Activated T-cell treated with anti-CD3 and anti-CD28 coated beads, Interleukin-2, amount 50 U/mL, for 72 hours (primary cell): ENCODE results near the gene PDE3B. TPM values are rescaled to one million over a fixed set of nuclear protein-coding genes. Genes with fewer than 3 reads are reported as not detected.
"Not testable (repeated sequence)": the region's sequence is repeated elsewhere in the genome, so short reads cannot be mapped to it uniquely, and the experiment has no call there.

Experiments used
- ATAC-seq, 2 donors: fragments of 150-1000 bp; cut with Tn5 transposase; replicated peaks in 1 of 2; 2 replicates each; pipeline ENCODE4 v1.10.0; 2021; ENCODE audit warnings: moderate library complexity in 2 of 2, mild to moderate bottlenecking in 1 of 2
- DNase-seq, 2 donors: peaks; one replicate each; pipeline ENCODE4 v3.0.0; 2021 to 2022; ENCODE audit warnings: mixed read lengths in 1 of 2
- H3K27ac Mint-ChIP-seq: one replicate; pipeline ENCODE4 v1.8.0; 2022; ENCODE audit warnings: mild to moderate bottlenecking, moderate library complexity, mixed read lengths
- H3K27me3 Mint-ChIP-seq: one replicate; pipeline ENCODE4 v1.8.0; 2022; ENCODE audit warnings: low read depth, mixed read lengths
- H3K36me3 Mint-ChIP-seq, 2 donors: one replicate each; pipeline ENCODE4 v1.8.0; 2022; ENCODE audit warnings: mixed read lengths in 2 of 2, mild to moderate bottlenecking in 1 of 2; ENCODE audit not compliant: insufficient read depth in 2 of 2
- H3K4me1 Mint-ChIP-seq: one replicate; pipeline ENCODE4 v1.8.0; 2022; ENCODE audit warnings: low read depth, mixed read lengths
- H3K4me3 Mint-ChIP-seq, 2 donors: one replicate each; pipeline ENCODE4 v1.8.0; 2022; ENCODE audit warnings: mild to moderate bottlenecking in 2 of 2, mixed read lengths in 2 of 2, moderate library complexity in 2 of 2
- H3K9me3 Mint-ChIP-seq, 2 donors: one replicate each; pipeline ENCODE4 v1.8.0; 2022; ENCODE audit warnings: mixed read lengths in 2 of 2
- total RNA-seq, 2 donors: library from RNA; stranded (reverse); gene quantifications; one replicate each; pipeline ENCODE4 v1.2.3, GENCODE V29; 2022

PDE3B gene
- total RNA-seq, 2 donors from 2014 or later, result 79.2 to 92.1 TPM

DNA sequence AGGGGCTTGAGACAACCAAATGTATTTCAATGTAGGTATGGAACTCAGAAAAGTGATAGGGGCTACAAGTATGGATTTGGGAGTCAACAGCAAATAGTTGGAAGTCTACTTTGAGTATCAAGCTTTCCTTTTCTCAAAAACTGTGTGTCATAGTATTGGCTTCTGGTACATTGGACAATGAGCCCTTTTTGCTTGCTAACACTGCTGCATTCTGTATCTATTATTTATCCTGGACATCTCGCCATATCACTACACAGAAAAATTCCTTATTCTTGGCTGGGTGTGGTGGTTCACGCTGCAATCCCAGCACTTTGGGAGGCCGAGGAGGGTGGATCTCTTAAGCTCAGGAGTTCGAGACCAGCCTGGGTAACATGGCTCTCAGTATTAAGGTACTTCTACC, 230.0 kb downstream of the PDE3B start:
- Mint-ChIP-seq H3K4me3 (no peak overlapping the region), H3K27ac (peak overlapping the region; percentile 33), H3K4me1 (peaks cover 11% of the 10 kb centered on the region), H3K36me3 (peaks cover 18 to 26% of the 10 kb centered on the region in 2 donors), H3K9me3 (peaks cover 0 to 2% of the 10 kb centered on the region in 2 donors), H3K27me3 (no peaks in the 10 kb centered on the region)
- DNase-seq (no peak), ATAC-seq (no peak)

DNA sequence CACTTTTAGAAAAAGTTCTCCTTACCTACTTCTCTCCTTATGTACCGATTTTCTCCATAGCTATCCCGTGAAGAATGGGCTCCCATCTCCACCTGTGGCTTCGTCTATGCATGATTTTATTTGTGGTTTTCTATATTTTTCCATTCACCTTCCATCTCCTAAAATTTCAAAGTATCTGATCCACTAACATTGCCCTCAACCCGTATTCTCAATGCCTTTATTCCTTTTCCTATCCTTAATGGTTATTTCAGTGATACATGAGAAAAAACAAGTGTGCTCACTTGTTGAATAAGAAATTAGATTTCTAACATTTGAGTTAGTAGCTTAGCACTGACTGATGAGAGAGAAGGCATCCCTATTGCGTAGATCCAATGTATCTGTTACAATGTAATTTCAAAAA, 231.6 kb downstream of the PDE3B start:
- Mint-ChIP-seq H3K4me1 (peaks cover 11% of the 10 kb centered on the region), H3K36me3 (peaks cover 18 to 26% of the 10 kb centered on the region in 2 donors), H3K4me3 (no peak overlapping the region), H3K27ac (no peak overlapping the region), H3K27me3 (no peaks in the 10 kb centered on the region), H3K9me3 (peaks cover 0 to 2% of the 10 kb centered on the region in 2 donors)
- ATAC-seq (no peak), DNase-seq (no peak)

DNA sequence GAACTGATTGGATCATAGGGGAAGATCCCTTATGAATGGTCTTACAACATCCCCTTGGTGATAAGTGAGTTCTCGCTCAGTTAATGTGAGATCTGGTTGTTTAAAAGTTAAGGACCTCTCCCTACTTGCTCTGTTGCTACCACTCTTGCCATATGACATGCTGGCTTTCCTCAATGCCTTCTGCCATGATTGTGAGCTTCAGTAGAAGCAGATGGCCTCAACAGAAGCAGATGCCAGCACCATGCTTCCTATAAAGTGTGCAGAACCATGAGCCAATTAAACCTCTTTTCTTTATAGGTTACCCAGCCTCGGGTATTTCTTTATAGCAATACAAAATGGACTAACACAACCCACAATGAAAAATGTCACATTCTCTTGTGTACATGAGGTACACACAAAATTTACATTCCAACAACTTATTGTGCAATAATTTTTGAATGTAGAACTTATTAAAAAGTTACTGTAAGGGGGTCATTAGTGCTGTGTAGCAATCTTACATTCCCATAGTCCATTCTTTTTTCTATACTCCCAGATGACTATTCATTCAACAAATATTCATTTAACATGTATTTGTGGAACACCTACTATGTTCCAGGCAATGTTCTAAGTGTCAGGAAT, 238.1 kb downstream of the PDE3B start:
- peaks cover 17 to 40% of the 10 kb centered on the region in 2 donors for H3K36me3 Mint-ChIP-seq
- peak overlapping the region; percentile 47 for H3K27ac Mint-ChIP-seq
- no peaks in the 10 kb centered on the region for H3K27me3 Mint-ChIP-seq
- no peak for ATAC-seq
- peaks cover 4 to 5% of the 10 kb centered on the region in 2 donors for H3K9me3 Mint-ChIP-seq
- peaks cover 13% of the 10 kb centered on the region for H3K4me1 Mint-ChIP-seq
- H3K4me3 Mint-ChIP-seq, result no peak overlapping the region
- DNase-seq, result no peak

DNA sequence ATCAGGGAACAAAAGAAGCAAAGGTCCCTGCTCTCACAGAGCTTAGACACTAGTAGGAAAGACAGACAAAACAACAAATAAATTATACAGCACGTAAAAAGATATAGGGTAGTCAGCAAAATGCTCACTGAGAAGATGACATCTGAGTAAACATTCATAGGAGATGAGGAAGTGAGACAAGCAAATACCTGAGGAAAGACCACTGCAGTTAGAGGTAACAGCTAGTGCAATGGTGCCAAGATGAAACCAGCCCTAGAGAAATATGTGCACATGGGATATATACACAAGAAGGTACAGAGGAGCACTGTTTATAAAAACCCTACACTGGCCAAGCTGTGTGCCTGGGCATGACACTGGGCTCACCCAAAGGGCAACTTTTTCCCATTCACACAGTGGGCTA, 238.6 kb downstream of the PDE3B start:
- Mint-ChIP-seq H3K4me3 (no peak overlapping the region), H3K27me3 (no peaks in the 10 kb centered on the region), H3K9me3 (peaks cover 4 to 5% of the 10 kb centered on the region in 2 donors), H3K27ac (peak overlapping the region; percentile 47), H3K36me3 (peaks cover 17 to 38% of the 10 kb centered on the region in 2 donors), H3K4me1 (peaks cover 18% of the 10 kb centered on the region)
- DNase-seq, result no peak
- ATAC-seq, result no peak

DNA sequence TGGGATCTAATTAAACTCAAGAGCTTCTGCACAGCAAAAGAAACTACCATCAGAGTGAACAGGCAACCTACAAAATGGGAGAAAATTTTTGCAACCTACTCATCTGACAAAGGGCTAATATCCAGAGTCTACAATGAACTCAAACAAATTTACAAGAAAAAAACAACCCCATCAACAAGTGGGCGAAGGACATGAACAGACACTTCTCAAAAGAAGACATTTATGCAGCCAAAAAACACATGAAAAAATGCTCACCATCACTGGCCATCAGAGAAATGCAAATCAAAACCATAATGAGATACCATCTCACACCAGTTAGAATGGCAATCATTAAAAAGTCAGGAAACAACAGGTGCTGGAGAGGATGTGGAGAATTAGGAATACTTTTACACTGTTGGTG, 240.1 kb downstream of the PDE3B start:
- ATAC-seq, DNase-seq, H3K27me3 Mint-ChIP-seq, H3K27ac Mint-ChIP-seq, H3K4me3 Mint-ChIP-seq, H3K9me3 Mint-ChIP-seq: not testable (repeated sequence)
- peaks cover 16 to 33% of the 10 kb centered on the region in 2 donors for H3K36me3 Mint-ChIP-seq
- peaks cover 33% of the 10 kb centered on the region for H3K4me1 Mint-ChIP-seq

DNA sequence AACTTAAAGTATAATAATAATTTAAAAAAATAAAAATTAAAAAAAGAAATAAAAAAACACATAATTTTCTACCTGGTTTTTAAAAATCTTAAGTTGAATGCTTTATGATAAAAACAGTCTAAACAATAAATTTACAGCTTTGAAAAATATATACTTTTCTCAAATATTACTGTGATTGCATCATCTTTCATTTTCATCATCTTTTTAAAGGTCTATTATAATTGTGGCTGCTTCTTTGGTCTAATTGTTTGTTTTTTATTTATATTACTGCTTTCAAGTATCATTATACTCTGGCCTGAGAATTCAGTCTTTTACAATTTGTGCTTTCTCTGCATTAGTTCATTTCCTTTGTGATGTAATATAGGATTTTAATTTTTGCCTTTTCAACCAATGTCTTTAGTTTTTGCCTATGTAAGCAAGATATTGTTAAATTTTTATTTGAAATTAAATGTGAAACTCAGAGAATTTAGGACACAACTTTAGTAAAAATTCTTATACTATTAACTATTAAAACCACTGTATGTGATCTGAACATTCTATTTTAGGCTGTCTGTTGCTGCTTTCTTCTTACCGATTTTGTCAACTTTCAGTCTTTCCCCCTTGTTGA, 241.2 kb downstream of the PDE3B start:
- peak overlapping the region; percentile 55 for H3K27ac Mint-ChIP-seq
- no peak for DNase-seq
- H3K27me3 Mint-ChIP-seq, result no peaks in the 10 kb centered on the region
- no peak for ATAC-seq
- peaks cover 4 to 5% of the 10 kb centered on the region in 2 donors for H3K9me3 Mint-ChIP-seq
- H3K36me3 Mint-ChIP-seq, result peaks cover 16 to 36% of the 10 kb centered on the region in 2 donors
- no peak overlapping the region for H3K4me3 Mint-ChIP-seq
- H3K4me1 Mint-ChIP-seq, result peaks cover 41% of the 10 kb centered on the region

DNA sequence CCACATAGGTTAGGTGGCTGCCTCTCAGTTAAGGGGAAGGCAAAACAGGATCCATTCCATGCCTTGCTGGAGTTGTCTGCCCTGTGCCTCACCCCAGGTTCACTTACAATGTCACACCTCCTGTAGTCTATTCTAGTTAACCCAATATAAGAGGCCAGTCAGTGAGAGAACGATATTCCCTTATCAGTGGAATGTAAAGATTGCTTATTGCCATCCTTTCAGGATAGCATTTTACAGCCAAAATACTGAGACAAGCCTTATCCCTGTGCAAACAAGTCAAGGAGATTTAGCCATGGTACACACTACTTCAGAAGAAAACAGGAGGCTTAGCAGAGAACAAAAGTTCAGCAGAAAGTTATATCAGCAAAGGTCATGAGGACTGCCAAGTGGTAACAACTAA, 242.9 kb downstream of the PDE3B start:
- Mint-ChIP-seq H3K27ac (no peak overlapping the region), H3K27me3 (no peaks in the 10 kb centered on the region), H3K9me3 (peaks cover 3 to 5% of the 10 kb centered on the region in 2 donors), H3K4me1 (peaks cover 55% of the 10 kb centered on the region), H3K4me3 (peak overlapping the region in 1 of 2 donors; percentile 16), H3K36me3 (peaks cover 13 to 33% of the 10 kb centered on the region in 2 donors)
- DNase-seq (no peak), ATAC-seq (no peak)

DNA sequence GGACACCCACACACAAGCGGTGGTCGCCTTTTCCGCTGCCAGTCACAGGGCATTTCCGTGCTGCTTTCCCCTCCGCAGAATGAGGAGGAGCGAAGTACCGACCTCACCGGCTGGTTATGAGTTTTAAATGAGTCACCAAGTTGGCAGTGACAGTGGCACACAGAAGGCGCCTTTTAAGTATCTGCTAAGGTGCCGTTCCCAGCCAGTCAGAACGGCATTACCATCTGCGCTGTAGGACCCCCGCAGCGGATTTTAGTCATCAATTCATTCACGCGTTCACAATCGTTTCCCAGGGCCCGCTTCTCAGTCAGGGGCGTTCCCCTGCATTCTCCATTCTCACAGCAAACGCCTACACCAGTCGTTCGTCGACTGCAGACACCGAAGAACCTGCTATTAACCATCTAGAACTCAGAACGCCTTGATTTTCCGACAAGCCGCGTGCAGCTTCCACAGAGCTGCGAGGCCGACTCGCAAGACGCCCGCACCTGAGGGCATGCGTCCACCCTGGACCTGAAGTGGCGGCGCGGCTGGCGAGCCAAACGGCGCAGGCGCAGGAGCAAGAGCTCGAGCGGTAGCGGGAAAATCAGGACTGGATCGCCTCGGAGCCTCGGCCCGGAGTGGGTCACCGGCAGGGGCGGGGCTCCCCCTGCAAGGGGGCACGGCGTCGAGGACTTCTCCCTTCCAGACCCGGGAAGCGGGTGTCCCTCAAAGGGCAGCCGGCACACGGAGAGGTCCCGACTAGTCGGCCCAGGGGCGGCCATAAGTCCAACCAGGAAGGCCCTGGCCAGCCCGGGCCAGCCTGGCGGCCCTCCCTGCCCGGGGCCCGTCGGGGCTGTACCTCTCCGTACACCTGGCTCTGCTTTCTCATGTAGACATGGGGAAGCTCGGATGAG, 247.8 kb downstream of the PDE3B start:
- ATAC-seq (peak; percentile 78 to 81), DNase-seq (peak; percentile 89 to 94)
- Mint-ChIP-seq H3K27me3 (no peaks in the 10 kb centered on the region), H3K36me3 (peaks cover 6 to 20% of the 10 kb centered on the region in 2 donors), H3K4me3 (peak overlapping the region; percentile 90 to 97), H3K27ac (peak overlapping the region; percentile 93), H3K9me3 (peaks cover 0 to 4% of the 10 kb centered on the region in 2 donors), H3K4me1 (peaks cover 74% of the 10 kb centered on the region)

DNA sequence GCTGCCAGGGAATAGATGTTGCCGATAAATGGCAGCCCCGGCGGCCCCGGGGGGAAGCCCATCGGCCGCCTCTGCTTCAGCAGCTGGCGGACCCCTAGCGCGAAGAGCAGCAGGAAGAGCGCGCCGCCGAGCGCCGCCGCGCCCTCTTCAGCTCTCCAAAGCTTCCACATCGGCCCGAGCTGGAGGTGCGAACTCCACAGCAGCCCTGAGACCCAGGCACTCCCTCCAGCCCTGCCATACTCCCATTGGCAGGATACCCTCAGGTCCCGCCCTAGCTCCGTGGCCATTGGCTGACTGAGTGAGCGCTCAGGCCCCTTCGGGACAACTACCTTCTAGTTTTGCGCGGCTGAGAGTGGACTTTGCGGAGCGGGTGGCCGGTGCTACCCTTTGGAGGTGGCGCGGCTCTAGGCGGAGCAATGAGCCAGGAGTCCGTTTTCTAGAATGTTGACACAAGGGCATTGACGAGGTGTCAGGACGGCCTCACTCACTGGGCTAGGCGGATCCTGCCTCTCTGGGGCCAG, 248.5 kb downstream of the PDE3B start, which contains the start of gene CYP2R1:
TSS of gene CYP2R1 (minus strand) at position 196 of the 521 bp plus-strand sequence. CDS start at position 170, 26 bp downstream.
- Mint-ChIP-seq H3K27ac (peak within 1 kb of the TSS; percentile 93), H3K36me3 (peaks cover 6 to 20% of the 10 kb centered on the region in 2 donors), H3K9me3 (peaks cover 0 to 4% of the 10 kb centered on the region in 2 donors), H3K27me3 (no peaks in the 10 kb centered on the region), H3K4me1 (peaks cover 67% of the 10 kb centered on the region), H3K4me3 (peak within 1 kb of the TSS; percentile 90 to 97)
- DNase-seq (peak; percentile 94 to 95), ATAC-seq (peak; percentile 81 to 84)

DNA sequence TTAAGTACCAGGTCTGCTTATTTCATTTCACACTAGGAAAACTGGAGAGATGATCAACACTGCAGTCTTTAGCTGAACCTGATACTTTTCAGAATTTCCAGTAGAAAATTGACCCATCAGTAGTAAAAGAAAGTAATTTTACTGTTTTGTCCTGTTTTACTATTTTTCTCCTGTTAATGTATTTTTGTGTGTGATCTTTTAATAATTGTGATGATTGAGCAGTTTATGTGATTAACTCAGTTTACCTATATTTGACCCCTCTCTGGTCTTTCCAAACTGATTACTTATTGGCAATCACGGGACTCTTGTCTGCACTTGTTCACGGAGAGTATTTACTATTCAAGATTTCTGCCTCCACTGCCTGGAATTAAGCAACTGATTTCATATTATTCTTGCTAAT, 249.0 kb downstream of the PDE3B start:
- ATAC-seq, result no peak
- Mint-ChIP-seq H3K4me1 (peaks cover 62% of the 10 kb centered on the region), H3K27me3 (no peaks in the 10 kb centered on the region), H3K4me3 (peak overlapping the region; percentile 90 to 97), H3K27ac (peak overlapping the region; percentile 44), H3K36me3 (peaks cover 6 to 20% of the 10 kb centered on the region in 2 donors), H3K9me3 (peaks cover 0 to 4% of the 10 kb centered on the region in 2 donors)
- no peak for DNase-seq

DNA sequence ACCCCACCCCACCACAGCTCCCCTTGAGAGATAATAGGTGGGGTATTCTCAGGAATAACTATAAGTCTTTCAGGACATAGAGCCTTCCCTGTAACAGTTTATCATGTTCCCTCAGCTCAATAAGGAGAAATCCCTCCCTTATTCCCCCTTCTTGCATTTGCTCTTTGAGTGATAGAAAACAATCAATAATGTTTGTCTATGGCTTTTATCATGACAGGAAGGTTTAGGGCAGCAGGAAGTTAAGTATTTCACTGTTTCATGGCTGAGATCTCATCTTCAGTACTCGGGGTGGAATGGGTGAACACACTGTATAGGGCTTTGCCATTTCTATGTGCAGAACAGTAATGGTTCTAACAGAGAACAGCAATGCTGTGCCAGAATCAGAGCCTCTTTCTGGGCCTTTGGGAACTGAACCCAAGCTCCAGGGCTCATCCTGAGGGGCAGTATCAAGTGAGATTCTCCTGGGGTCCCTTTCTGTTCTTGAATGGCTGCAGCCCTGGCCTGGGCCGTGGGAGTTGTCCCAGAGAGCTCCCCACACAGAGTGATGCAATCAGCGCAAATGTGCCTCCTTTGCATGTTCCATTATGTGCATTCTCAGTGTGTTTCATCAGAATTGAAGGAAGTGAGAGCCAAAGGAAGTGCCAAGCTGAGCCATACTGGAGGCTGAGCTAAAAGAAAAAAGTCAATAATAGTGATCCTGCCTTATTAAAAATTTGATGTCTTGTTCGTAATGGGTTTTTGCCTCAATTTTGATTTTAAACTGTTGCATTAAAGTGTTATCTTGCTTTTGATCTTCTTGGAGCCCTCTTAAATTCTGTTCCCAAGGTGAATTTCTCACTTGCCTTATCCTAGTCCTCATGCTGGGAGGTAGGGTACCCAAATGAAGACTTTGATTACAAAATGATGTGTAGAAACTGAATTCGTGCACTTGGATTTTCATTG, 251.3 kb downstream of the PDE3B start:
- no peaks in the 10 kb centered on the region for H3K27me3 Mint-ChIP-seq
- H3K4me1 Mint-ChIP-seq, result peaks cover 41% of the 10 kb centered on the region
- H3K27ac Mint-ChIP-seq, result peak overlapping the region; percentile 68
- H3K4me3 Mint-ChIP-seq, result peak overlapping the region; percentile 22 to 55
- DNase-seq (peak; percentile 40 to 60), ATAC-seq (no peak)
- H3K36me3 Mint-ChIP-seq, result peaks cover 3 to 10% of the 10 kb centered on the region in 2 donors
- H3K9me3 Mint-ChIP-seq, result peaks cover 0 to 4% of the 10 kb centered on the region in 2 donors

DNA sequence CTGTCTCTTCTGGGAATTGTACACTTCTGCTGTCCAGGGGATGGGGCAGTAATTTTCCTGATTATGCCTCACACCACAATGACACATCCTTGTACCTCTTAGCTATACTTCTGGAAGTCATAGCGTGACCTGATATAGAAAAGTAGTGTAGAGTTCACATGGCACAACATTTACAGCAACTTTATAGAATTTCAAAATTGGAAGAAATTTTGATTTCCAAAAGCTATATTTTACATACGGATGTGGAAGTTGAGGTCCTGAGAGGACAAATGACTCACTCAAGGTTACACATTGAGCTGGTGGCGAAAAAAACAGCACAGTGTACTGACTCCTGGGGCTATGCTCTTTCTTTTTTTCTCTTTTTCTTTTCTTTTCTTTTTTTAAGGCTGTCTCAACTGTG, 254.8 kb downstream of the PDE3B start:
- no peak overlapping the region for H3K27ac Mint-ChIP-seq
- H3K4me1 Mint-ChIP-seq, result peaks cover 27% of the 10 kb centered on the region
- H3K9me3 Mint-ChIP-seq, result peaks cover 0 to 4% of the 10 kb centered on the region in 2 donors
- no peaks in the 10 kb centered on the region for H3K27me3 Mint-ChIP-seq
- no peak overlapping the region for H3K4me3 Mint-ChIP-seq
- ATAC-seq (no peak), DNase-seq (no peak)
- peaks cover 3% of the 10 kb centered on the region in 2 donors for H3K36me3 Mint-ChIP-seq
